ENCODE measurements around the gene KCNK6. TPM values are rescaled to one million over a fixed set of nuclear protein-coding genes. Genes with fewer than 3 reads are reported as not detected.
"Not testable (repeated sequence)": the region's sequence is repeated elsewhere in the genome, so short reads cannot be mapped to it uniquely, and the experiment has no call there.

Gene KCNK6
- total RNA-seq, 1 donor from 2014 or later, result 0.43 TPM

GRCh38 chr19:38362076-38362945 is 42.7 kb downstream of the KCNK6 start:
- no peak for TF ChIP-seq CTCF (IDR thresholded peaks at IDR 0.05; ENCODE audit: unreplicated experiment)
- H3K27me3 Mint-ChIP-seq, result peaks cover 43% of the 10 kb centered on the region
- peak; percentile 75 for DNase-seq (ENCODE audit: low spot score, unreplicated experiment)
- H3K27ac Mint-ChIP-seq, result peak overlapping the region; percentile 91
- H3K4me3 Mint-ChIP-seq (ENCODE audit: low read depth), result peak overlapping the region; percentile 83
- no peaks in the 10 kb centered on the region for H3K9me3 Mint-ChIP-seq (ENCODE audit: low read depth)
- no peaks in the 10 kb centered on the region for H3K4me1 Mint-ChIP-seq (ENCODE audit: low read depth)
- no peaks in the 10 kb centered on the region for H3K36me3 Mint-ChIP-seq (ENCODE audit: insufficient read depth)

DNA sequence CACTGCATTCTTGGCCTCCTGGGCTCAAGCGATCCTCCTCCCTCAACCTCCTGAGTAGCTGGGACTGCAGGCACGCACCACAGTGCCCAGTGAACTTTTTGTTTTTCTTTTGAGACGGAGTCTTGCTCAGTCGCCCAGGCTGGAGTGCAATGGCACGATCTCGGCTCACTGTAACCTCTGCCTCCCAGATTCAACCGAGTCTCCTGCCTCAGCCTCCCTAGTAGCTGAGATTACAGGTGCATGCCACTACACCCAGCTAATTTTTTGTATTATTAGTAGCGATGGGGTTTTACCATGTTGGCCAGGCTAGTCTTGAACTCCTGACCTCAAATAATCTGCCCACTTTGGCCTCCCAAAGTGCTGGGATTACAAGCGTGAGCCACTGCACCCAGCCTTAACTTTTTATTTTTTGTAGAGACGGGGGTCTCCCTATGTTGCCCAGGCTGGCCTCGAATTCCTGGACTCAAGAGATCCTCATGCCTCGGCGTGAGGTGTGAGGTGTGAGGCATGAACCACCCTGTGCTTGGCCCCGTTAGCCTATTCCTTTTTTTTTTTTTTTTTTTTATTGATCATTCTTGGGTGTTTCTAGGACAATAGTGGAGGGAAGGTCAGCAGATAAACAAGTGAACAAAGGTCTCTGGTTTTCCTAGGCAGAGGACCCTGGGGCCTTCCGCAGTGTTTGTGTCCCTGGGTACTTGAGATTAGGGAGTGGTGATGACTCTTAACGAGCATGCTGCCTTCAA is 43.5 kb downstream of the KCNK6 start:
- H3K9me3 Mint-ChIP-seq (ENCODE audit: low read depth); DNase-seq (ENCODE audit: low spot score, unreplicated experiment); H3K4me1 Mint-ChIP-seq (ENCODE audit: low read depth); H3K36me3 Mint-ChIP-seq (ENCODE audit: insufficient read depth): not testable (repeated sequence)
- peak overlapping the region; percentile 83 for H3K4me3 Mint-ChIP-seq (ENCODE audit: low read depth)
- peak overlapping the region; percentile 57 for H3K27ac Mint-ChIP-seq
- peaks cover 39% of the 10 kb centered on the region for H3K27me3 Mint-ChIP-seq

- H3K9me3 Mint-ChIP-seq (ENCODE audit: low read depth), result no peaks in the 10 kb centered on the region
- H3K27ac Mint-ChIP-seq, result peak overlapping the region; percentile 24
- H3K4me3 Mint-ChIP-seq (ENCODE audit: low read depth), result no peak overlapping the region
- TF ChIP-seq CTCF (IDR thresholded peaks at IDR 0.05; ENCODE audit: unreplicated experiment), result no peak
- no peaks in the 10 kb centered on the region for H3K36me3 Mint-ChIP-seq (ENCODE audit: insufficient read depth)
- no peak for DNase-seq (ENCODE audit: low spot score, unreplicated experiment)
- no peaks in the 10 kb centered on the region for H3K4me1 Mint-ChIP-seq (ENCODE audit: low read depth)
- H3K27me3 Mint-ChIP-seq, result peaks cover 23% of the 10 kb centered on the region
Measured at GRCh38 chr19:38367041-38367440, 47.4 kb downstream of the KCNK6 start.

GRCh38 chr19:38369584-38369983 is 49.9 kb downstream of the KCNK6 start:
- Mint-ChIP-seq H3K36me3 (ENCODE audit: insufficient read depth) (no peaks in the 10 kb centered on the region), H3K4me3 (ENCODE audit: low read depth) (no peak overlapping the region)

GRCh38 chr19:38370299-38370698 is 50.7 kb downstream of the KCNK6 start:
- Mint-ChIP-seq H3K4me1 (ENCODE audit: low read depth) (peaks cover 6% of the 10 kb centered on the region), H3K36me3 (ENCODE audit: insufficient read depth) (peaks cover 1% of the 10 kb centered on the region), H3K27ac (no peak overlapping the region), H3K27me3 (peaks cover 23% of the 10 kb centered on the region), H3K4me3 (ENCODE audit: low read depth) (no peak overlapping the region), H3K9me3 (ENCODE audit: low read depth) (no peaks in the 10 kb centered on the region)
- no peak for DNase-seq (ENCODE audit: low spot score, unreplicated experiment)
- TF ChIP-seq CTCF (IDR thresholded peaks at IDR 0.05; ENCODE audit: unreplicated experiment), result no peak

More at GRCh38 chr19:38369584-38369983, 49.9 kb downstream of the KCNK6 start:
- TF ChIP-seq CTCF (IDR thresholded peaks at IDR 0.05; ENCODE audit: unreplicated experiment), result no peak
- no peak for DNase-seq (ENCODE audit: low spot score, unreplicated experiment)
- Mint-ChIP-seq H3K27ac (no peak overlapping the region), H3K27me3 (peaks cover 23% of the 10 kb centered on the region), H3K9me3 (ENCODE audit: low read depth) (no peaks in the 10 kb centered on the region), H3K4me1 (ENCODE audit: low read depth) (peaks cover 3% of the 10 kb centered on the region)

Data from progenitor cell of endocrine pancreas (in vitro differentiated cells).